ENCODE measurements around the gene VPS51.

DNA sequence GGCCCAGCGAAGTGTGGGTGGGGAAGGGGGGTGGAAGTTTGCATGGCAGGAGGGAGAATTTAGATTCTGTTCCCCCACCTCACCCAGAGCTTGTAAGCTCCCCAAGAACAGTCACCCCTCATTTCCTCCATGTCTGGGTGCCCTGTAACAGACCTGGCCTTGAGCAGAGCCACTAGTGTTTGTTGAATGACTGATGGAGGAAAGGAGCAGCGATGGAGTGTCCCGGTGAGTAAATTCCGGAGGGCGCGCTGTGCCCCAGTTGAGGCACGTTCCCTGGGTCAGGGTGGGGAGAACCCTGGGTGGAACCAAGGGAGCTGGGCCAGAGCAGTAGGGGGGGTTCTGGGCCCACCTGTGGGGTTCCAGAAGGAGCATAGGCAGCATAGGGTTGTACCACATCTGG, 38.5 kb upstream of the VPS51 start:
- TF ChIP-seq TAF1 (IDR thresholded peaks at IDR 0.05; ENCODE audit: borderline replicate concordance, insufficient read depth, low read length) (no peak), SIN3A (IDR thresholded peaks at IDR 0.05; ENCODE audit: borderline replicate concordance, insufficient read depth, low read length) (no peak), POLR2AphosphoS5 (IDR thresholded peaks at IDR 0.05; ENCODE audit: low read depth, low read length) (no peak)
- TF ChIP-seq, protein P1, sequence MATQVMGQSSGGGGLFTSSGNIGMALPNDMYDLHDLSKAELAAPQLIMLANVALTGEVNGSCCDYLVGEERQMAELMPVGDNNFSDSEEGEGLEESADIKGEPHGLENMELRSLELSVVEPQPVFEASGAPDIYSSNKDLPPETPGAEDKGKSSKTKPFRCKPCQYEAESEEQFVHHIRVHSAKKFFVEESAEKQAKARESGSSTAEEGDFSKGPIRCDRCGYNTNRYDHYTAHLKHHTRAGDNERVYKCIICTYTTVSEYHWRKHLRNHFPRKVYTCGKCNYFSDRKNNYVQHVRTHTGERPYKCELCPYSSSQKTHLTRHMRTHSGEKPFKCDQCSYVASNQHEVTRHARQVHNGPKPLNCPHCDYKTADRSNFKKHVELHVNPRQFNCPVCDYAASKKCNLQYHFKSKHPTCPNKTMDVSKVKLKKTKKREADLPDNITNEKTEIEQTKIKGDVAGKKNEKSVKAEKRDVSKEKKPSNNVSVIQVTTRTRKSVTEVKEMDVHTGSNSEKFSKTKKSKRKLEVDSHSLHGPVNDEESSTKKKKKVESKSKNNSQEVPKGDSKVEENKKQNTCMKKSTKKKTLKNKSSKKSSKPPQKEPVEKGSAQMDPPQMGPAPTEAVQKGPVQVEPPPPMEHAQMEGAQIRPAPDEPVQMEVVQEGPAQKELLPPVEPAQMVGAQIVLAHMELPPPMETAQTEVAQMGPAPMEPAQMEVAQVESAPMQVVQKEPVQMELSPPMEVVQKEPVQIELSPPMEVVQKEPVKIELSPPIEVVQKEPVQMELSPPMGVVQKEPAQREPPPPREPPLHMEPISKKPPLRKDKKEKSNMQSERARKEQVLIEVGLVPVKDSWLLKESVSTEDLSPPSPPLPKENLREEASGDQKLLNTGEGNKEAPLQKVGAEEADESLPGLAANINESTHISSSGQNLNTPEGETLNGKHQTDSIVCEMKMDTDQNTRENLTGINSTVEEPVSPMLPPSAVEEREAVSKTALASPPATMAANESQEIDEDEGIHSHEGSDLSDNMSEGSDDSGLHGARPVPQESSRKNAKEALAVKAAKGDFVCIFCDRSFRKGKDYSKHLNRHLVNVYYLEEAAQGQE (IDR thresholded peaks at IDR 0.05; ENCODE audit: insufficient read depth in 1 of 2, low read depth in 2 of 2, low read length in 2 of 2), result no peak
